HL-60 (cell line): ENCODE data around the gene CAMK2D.

ENCODE experiments used
- POLR2AphosphoS5 ChIP-seq: IDR thresholded peaks from 2 replicates; pipeline ENCODE4 v1.6.1; 2012; ENCODE audit warnings: low read depth
- REST ChIP-seq: IDR thresholded peaks from 2 replicates; pipeline ENCODE4 v1.6.1; 2012; ENCODE audit warnings: low read depth; ENCODE audit not compliant: insufficient replicate concordance
- TF ChIP-seq, protein P1 (sequence below): IDR thresholded peaks from one replicate; pipeline ENCODE4 v1.5.1; 2011; ENCODE audit warnings: low read length, control low read depth, inconsistent platforms; ENCODE audit not compliant: insufficient read depth

- TF ChIP-seq, protein P1, sequence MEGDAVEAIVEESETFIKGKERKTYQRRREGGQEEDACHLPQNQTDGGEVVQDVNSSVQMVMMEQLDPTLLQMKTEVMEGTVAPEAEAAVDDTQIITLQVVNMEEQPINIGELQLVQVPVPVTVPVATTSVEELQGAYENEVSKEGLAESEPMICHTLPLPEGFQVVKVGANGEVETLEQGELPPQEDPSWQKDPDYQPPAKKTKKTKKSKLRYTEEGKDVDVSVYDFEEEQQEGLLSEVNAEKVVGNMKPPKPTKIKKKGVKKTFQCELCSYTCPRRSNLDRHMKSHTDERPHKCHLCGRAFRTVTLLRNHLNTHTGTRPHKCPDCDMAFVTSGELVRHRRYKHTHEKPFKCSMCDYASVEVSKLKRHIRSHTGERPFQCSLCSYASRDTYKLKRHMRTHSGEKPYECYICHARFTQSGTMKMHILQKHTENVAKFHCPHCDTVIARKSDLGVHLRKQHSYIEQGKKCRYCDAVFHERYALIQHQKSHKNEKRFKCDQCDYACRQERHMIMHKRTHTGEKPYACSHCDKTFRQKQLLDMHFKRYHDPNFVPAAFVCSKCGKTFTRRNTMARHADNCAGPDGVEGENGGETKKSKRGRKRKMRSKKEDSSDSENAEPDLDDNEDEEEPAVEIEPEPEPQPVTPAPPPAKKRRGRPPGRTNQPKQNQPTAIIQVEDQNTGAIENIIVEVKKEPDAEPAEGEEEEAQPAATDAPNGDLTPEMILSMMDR, result no peak
- TF ChIP-seq REST (no peak), POLR2AphosphoS5 (no peak)
These were observed 324.4 kb downstream of the CAMK2D start for GRCh38 chr4:113437129-113437528.
